IPS-15b (cell line): Measurements from ENCODE around the gene PARVA.

Experiments
- H3K27me3 ChIP-seq: one replicate; pipeline ENCODE4 v1.6.1; 2013; ENCODE audit warnings: low read length; ENCODE audit not compliant: control insufficient read depth, insufficient read depth
- H3K36me3 ChIP-seq: one replicate; pipeline ENCODE4 v1.6.1; 2013; ENCODE audit warnings: low read length; ENCODE audit not compliant: control insufficient read depth, insufficient read depth
- H3K4me1 ChIP-seq: one replicate; pipeline ENCODE4 v1.6.1; 2013; ENCODE audit warnings: mild to moderate bottlenecking, low read length; ENCODE audit not compliant: control insufficient read depth, insufficient read depth
- H3K4me3 ChIP-seq: one replicate; pipeline ENCODE4 v1.5.1; 2013; ENCODE audit warnings: low read depth, low read length
- H3K9ac ChIP-seq: one replicate; pipeline ENCODE4 v1.6.1; 2013; ENCODE audit warnings: low read depth, mild to moderate bottlenecking, low read length
- H3K9me3 ChIP-seq: one replicate; pipeline ENCODE4 v1.6.1; 2013; ENCODE audit warnings: mild to moderate bottlenecking, low read length; ENCODE audit not compliant: control insufficient read depth, insufficient read depth

PARVA gene

GRCh38 chr11:12556788-12557384 lies 179.5 kb downstream of the PARVA start:
- Histone ChIP-seq H3K9ac (no peak overlapping the region), H3K4me3 (no peak overlapping the region), H3K4me1 (peaks cover 12% of the 10 kb centered on the region), H3K27me3 (no peaks in the 10 kb centered on the region), H3K36me3 (no peaks in the 10 kb centered on the region), H3K9me3 (no peaks in the 10 kb centered on the region)

DNA sequence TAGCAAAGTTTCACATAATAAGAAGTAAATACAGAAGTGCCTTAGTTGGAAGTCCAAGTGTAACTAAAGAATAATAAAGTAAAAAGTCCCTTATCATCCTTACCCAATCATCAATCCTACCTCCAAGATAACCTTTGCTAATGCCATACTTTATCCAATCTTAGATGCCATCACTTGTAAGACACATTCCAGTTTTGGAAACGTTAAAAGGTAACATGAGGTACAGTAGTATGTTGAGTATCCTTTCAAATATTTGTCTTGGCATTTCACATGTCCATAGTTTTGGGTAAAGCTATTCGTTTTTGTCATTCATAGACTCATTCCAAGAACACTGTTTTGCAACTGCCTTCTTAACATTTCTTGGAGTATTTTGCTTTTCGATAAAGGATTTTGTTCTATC lies 181.6 kb downstream of the PARVA start:
- Histone ChIP-seq H3K4me1 (peaks cover 12% of the 10 kb centered on the region), H3K36me3 (no peaks in the 10 kb centered on the region), H3K9me3 (no peaks in the 10 kb centered on the region), H3K9ac (no peak overlapping the region), H3K4me3 (no peak overlapping the region), H3K27me3 (no peaks in the 10 kb centered on the region)

- no peaks in the 10 kb centered on the region for H3K27me3 ChIP-seq
- H3K9me3 ChIP-seq: no peaks in the 10 kb centered on the region
- no peak overlapping the region for H3K4me3 ChIP-seq
- peaks cover 12% of the 10 kb centered on the region for H3K4me1 ChIP-seq
- H3K36me3 ChIP-seq: no peaks in the 10 kb centered on the region
- H3K9ac ChIP-seq: no peak overlapping the region
These were observed 183.0 kb downstream of the PARVA start for GRCh38 chr11:12560362-12560761.

GRCh38 chr11:12560861-12561260 lies 183.5 kb downstream of the PARVA start:
- no peak overlapping the region for H3K4me3 ChIP-seq

DNA sequence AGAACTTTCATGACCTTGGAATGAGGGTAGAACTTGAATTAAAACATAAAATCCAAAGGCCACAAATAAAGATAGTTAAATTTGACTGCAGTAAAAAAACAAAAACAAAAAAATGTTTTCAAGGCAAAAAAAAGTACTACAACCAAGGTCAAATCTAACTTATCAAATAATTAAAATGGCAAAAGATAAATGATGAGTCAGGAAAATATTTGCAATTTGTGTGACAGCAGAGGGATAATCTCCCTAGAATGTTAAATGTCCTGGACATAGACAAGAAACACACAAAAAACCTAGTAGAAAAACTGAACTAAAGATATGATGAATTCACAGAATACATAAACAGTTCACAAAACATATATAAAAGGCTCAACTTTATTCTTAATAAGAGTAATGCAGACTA lies 186.6 kb downstream of the PARVA start:
- no peaks in the 10 kb centered on the region for H3K27me3 ChIP-seq
- no peaks in the 10 kb centered on the region for H3K36me3 ChIP-seq
- no peaks in the 10 kb centered on the region for H3K4me1 ChIP-seq
- H3K4me3 ChIP-seq: no peak overlapping the region
- H3K9me3 ChIP-seq: no peaks in the 10 kb centered on the region
- no peak overlapping the region for H3K9ac ChIP-seq

More at GRCh38 chr11:12560861-12561260, 183.5 kb downstream of the PARVA start:
- no peak overlapping the region for H3K9ac ChIP-seq
- H3K9me3 ChIP-seq: no peaks in the 10 kb centered on the region
- no peaks in the 10 kb centered on the region for H3K36me3 ChIP-seq
- H3K27me3 ChIP-seq: no peaks in the 10 kb centered on the region
- H3K4me1 ChIP-seq: peaks cover 12% of the 10 kb centered on the region

GRCh38 chr11:12565406-12565805 lies 188.0 kb downstream of the PARVA start:
- Histone ChIP-seq H3K9me3 (no peaks in the 10 kb centered on the region), H3K36me3 (no peaks in the 10 kb centered on the region), H3K9ac (no peak overlapping the region), H3K4me1 (no peaks in the 10 kb centered on the region), H3K27me3 (no peaks in the 10 kb centered on the region), H3K4me3 (no peak overlapping the region)

DNA sequence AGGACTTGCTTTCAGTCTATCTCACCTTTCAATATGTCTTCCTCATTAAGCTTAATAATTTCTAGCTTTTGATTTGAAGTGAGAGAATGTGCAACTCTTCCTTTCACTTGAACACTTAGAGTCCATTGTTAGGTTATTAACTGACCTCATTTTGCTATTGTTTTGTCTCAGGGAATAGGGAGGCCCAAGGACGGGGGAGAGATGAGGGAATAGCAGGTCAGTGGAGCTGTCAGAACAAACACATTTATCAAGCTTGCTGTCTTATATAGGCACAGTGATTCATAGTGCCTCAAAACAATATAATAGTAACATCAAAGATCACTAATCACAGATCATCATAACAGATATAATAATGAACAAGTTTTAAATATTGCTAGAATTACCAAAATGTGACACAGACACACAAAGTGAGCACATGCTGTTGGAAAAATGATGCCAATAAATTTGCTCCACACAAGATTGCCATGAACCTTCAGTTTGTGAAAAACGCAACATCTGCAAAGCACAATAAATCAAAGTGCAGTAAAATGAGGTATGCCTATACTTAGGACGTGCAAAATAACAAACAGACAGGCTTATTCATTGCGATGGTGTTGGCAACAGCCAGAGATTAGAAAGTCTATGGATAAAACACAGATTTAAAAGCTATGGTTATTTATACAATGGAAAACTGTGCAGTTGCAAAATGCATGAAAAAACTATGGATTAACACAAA lies 190.5 kb downstream of the PARVA start:
- H3K27me3 ChIP-seq: no peaks in the 10 kb centered on the region
- H3K4me1 ChIP-seq: no peaks in the 10 kb centered on the region
- no peaks in the 10 kb centered on the region for H3K9me3 ChIP-seq
- H3K4me3 ChIP-seq: no peak overlapping the region
- H3K36me3 ChIP-seq: no peaks in the 10 kb centered on the region
- no peak overlapping the region for H3K9ac ChIP-seq

DNA sequence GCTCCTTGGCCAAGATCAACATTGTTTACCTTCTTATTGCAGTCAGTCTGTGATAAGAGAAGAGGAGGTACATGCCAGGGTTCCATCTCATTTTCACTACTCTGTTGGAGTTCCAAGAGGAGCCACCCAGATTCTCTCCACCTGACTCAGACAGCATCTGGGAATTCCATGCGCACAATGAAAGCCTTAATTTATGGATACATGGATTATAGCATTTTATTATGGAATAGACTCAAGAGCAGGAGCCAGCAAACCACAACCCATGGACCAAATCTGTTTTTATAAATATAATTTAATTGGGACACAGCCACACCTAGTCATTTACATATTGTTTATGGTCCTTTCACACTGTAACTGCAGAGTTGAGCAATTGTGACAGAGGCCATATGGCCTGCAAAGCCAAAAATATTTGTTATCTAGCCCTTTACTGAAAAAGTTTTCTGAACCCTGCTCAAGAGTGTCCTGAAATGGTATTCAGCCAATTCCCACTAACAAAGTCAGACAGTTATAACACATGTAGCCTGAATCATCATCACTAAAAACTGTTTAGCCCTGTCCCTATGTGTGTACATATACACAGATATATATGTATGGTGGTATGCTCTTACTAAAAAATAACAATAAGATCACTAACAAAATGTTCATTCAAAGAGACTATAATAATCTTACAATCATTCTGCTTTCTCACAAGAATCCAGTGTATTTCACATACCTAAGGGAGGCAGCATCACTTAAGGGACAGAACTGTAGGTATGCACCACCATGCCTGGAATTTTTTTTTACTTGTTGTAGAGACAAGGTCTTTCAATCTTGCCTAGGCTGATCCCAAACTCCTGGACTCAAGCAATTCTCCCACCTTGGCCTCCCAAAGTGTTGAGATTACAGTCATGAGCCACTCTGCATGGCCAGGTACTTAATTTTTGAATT lies 192.4 kb downstream of the PARVA start:
- Histone ChIP-seq H3K9ac (no peak overlapping the region), H3K4me3 (no peak overlapping the region), H3K4me1 (no peaks in the 10 kb centered on the region), H3K9me3 (no peaks in the 10 kb centered on the region), H3K27me3 (no peaks in the 10 kb centered on the region), H3K36me3 (no peaks in the 10 kb centered on the region)

- no peaks in the 10 kb centered on the region for H3K27me3 ChIP-seq
- no peak overlapping the region for H3K9ac ChIP-seq
- H3K36me3 ChIP-seq: no peaks in the 10 kb centered on the region
- H3K9me3 ChIP-seq: no peaks in the 10 kb centered on the region
- no peak overlapping the region for H3K4me3 ChIP-seq
- H3K4me1 ChIP-seq: no peaks in the 10 kb centered on the region
These were observed 196.5 kb downstream of the PARVA start for GRCh38 chr11:12573707-12574485.

DNA sequence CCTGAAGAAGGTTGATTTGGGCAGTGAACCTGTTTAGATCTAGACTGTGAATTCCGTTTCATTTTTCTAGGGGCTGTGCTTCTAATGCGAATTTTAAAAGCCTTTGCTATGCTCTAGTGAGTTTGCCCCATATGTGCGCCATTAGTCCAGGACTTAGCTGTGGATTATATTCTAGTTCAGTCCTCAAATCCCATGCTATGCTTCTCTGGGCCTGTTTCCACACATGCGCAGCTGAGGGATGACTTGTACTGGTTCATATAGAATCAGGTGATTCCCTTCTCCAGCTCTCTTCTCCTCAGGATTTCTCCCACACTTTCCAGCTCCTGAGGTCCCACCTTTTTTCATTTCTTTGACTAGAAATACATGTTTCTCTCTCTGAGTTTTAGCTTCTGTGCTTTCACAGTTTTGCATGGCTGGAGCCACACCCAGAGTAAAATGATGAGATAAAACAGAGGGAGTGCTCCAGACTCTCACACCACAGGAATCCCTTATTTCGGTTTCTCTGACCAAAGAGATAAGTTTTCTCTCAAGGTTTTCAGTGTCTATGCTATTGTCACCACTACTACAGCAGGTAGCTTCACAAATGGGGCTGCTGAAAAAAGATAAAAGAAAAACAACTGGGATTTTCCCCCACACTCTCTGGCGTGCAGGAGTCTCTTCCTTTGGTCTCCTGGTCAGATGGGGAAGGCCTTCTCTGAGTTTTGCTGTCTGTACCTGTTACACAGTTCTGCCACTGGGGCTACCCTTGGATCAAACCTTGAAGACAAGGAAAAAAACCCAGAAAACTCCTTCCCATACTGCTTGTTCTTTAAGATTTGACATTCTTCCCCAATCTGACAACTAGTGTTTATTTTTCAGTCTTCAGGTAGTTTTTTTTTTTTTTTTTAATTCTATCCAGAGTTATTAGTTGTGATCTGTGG lies 200.6 kb downstream of the PARVA start:
- no peaks in the 10 kb centered on the region for H3K27me3 ChIP-seq
- no peaks in the 10 kb centered on the region for H3K36me3 ChIP-seq
- no peaks in the 10 kb centered on the region for H3K4me1 ChIP-seq
- H3K4me3 ChIP-seq: no peak overlapping the region
- no peaks in the 10 kb centered on the region for H3K9me3 ChIP-seq
- no peak overlapping the region for H3K9ac ChIP-seq
